Measurements from ENCODE around the gene MOB3B.
A peak's percentile ranks its signal among the peaks of the same experiment; 100 is the strongest.

MOB3B gene

GRCh38 chr9:27529316-27530278 lies at the start of gene MOB3B:
TSS of gene MOB3B (minus strand) at chr9:27529814. CDS start at chr9:27455550, 74,264 bp downstream.
- peak; percentile 49 to 74 (median 64) for DNase-seq (ENCODE audit: low read depth in 2 of 3, low spot score in 2 of 3)

GRCh38 chr9:27573634-27574590 lies 44.3 kb upstream of the MOB3B start:
- peak; percentile 58 to 90 (median 74) for DNase-seq (ENCODE audit: low read depth in 2 of 3, low spot score in 2 of 3)

- DNase-seq (ENCODE audit: low read depth in 2 of 3, low spot score in 2 of 3): peak; percentile 62 to 76 (median 64)
These were observed 43.5 kb upstream of the MOB3B start, which contains the start of gene C9orf72 for GRCh38 chr9:27572918-27573633. TSS of gene C9orf72 (minus strand) at chr9:27573481. CDS start at chr9:27567120, 6,361 bp downstream.

- DNase-seq (ENCODE audit: low read depth in 2 of 3, low spot score in 2 of 3): no peak
These were observed 42.9 kb upstream of the MOB3B start for GRCh38 chr9:27572566-27572917.

GRCh38 chr9:27572061-27572460 lies 42.4 kb upstream of the MOB3B start:
- DNase-seq (ENCODE audit: low read depth in 2 of 3, low spot score in 2 of 3): no peak

- no peak for DNase-seq (ENCODE audit: low read depth in 2 of 3, low spot score in 2 of 3)
These were observed 41.4 kb upstream of the MOB3B start for GRCh38 chr9:27571011-27571410.

GRCh38 chr9:27569406-27569805 lies 39.8 kb upstream of the MOB3B start:
- DNase-seq (ENCODE audit: low read depth in 2 of 3, low spot score in 2 of 3): no peak

- DNase-seq (ENCODE audit: low read depth in 2 of 3, low spot score in 2 of 3): no peak
These were observed 36.5 kb upstream of the MOB3B start for GRCh38 chr9:27566118-27566517.

GRCh38 chr9:27565696-27566095 lies 36.1 kb upstream of the MOB3B start:
- no peak for DNase-seq (ENCODE audit: low read depth in 2 of 3, low spot score in 2 of 3)

GRCh38 chr9:27564670-27565069 lies 35.1 kb upstream of the MOB3B start:
- DNase-seq (ENCODE audit: low read depth in 2 of 3, low spot score in 2 of 3): no peak

- no peak for DNase-seq (ENCODE audit: low read depth in 2 of 3, low spot score in 2 of 3)
These were observed 34.3 kb upstream of the MOB3B start for GRCh38 chr9:27563738-27564430.

GRCh38 chr9:27561685-27562084 lies 32.1 kb upstream of the MOB3B start:
- no peak for DNase-seq (ENCODE audit: low read depth in 2 of 3, low spot score in 2 of 3)

- DNase-seq (ENCODE audit: low read depth in 2 of 3, low spot score in 2 of 3): no peak
These were observed 30.8 kb upstream of the MOB3B start for GRCh38 chr9:27560457-27560856.

GRCh38 chr9:27558307-27558706 lies 28.7 kb upstream of the MOB3B start:
- DNase-seq (ENCODE audit: low read depth in 2 of 3, low spot score in 2 of 3): no peak

- no peak for DNase-seq (ENCODE audit: low read depth in 2 of 3, low spot score in 2 of 3)
These were observed 26.9 kb upstream of the MOB3B start for GRCh38 chr9:27556470-27556869.

- no peak for DNase-seq (ENCODE audit: low read depth in 2 of 3, low spot score in 2 of 3)
These were observed 25.1 kb upstream of the MOB3B start for GRCh38 chr9:27554712-27555111.

- no peak for DNase-seq (ENCODE audit: low read depth in 2 of 3, low spot score in 2 of 3)
These were observed 19.7 kb upstream of the MOB3B start for GRCh38 chr9:27549196-27549755.

- no peak for DNase-seq (ENCODE audit: low read depth in 2 of 3, low spot score in 2 of 3)
These were observed 18.6 kb upstream of the MOB3B start for GRCh38 chr9:27548055-27548741.

GRCh38 chr9:27545471-27545870 lies 15.9 kb upstream of the MOB3B start:
- no peak for DNase-seq (ENCODE audit: low read depth in 2 of 3, low spot score in 2 of 3)
